RPMI7951 (cell line): ENCODE results near the gene ESRRA. TPM values are rescaled to one million over a fixed set of nuclear protein-coding genes. Genes with fewer than 3 reads are reported as not detected.

Source experiments
- DNase-seq: peaks from one replicate; pipeline ENCODE4 v3.0.0-alpha.2; 2012; ENCODE audit warnings: low read depth
- total RNA-seq: library from RNA; depleted of rRNA; stranded (reverse); fragments of >200 nt; shearing (Covaris generic); gene quantifications from 2 replicates; pipeline ENCODE4 v1.2.3, GENCODE V29; 2014; rRNA removed

Gene ESRRA
- 7.4 and 10.8 TPM in 2 replicates for total RNA-seq

GRCh38 chr11:64305075-64305690 is at the start of gene ESRRA:
ESRRA (plus strand) TSS chr11:64305524; CDS start chr11:64307180, 1,656 bp downstream.
- DNase-seq, result peak; percentile 93

GRCh38 chr11:64256300-64256699 is 49.0 kb upstream of the ESRRA start:
- no peak for DNase-seq

- DNase-seq, result no peak
Measured at GRCh38 chr11:64258356-64258755, 47.0 kb upstream of the ESRRA start.

- DNase-seq, result no peak
Measured at GRCh38 chr11:64258946-64259532, 46.3 kb upstream of the ESRRA start.

GRCh38 chr11:64259533-64260067 is 45.7 kb upstream of the ESRRA start:
- DNase-seq, result no peak

- DNase-seq, result no peak
Measured at GRCh38 chr11:64260147-64260708, 45.1 kb upstream of the ESRRA start.

GRCh38 chr11:64261556-64262080 is 43.7 kb upstream of the ESRRA start:
- DNase-seq, result no peak

- no peak for DNase-seq
Measured at GRCh38 chr11:64262271-64263002, 42.9 kb upstream of the ESRRA start.

- peak; percentile 99 for DNase-seq
Measured at GRCh38 chr11:64263021-64263946, 42.0 kb upstream of the ESRRA start.

GRCh38 chr11:64263947-64264317 is 41.4 kb upstream of the ESRRA start:
- no peak for DNase-seq

- DNase-seq, result no peak
Measured at GRCh38 chr11:64264371-64264852, 40.9 kb upstream of the ESRRA start.

GRCh38 chr11:64265176-64266160 is 39.9 kb upstream of the ESRRA start:
- DNase-seq, result no peak

- DNase-seq, result peak; percentile 84
Measured at GRCh38 chr11:64266339-64266738, 39.0 kb upstream of the ESRRA start.

GRCh38 chr11:64267207-64267945 is 37.9 kb upstream of the ESRRA start:
- peak; percentile 47 for DNase-seq

GRCh38 chr11:64268025-64268892 is 37.1 kb upstream of the ESRRA start:
- peak; percentile 98 for DNase-seq

- no peak for DNase-seq
Measured at GRCh38 chr11:64268893-64269539, 36.3 kb upstream of the ESRRA start.

GRCh38 chr11:64269540-64270220 is 35.6 kb upstream of the ESRRA start:
- peak; percentile 100 for DNase-seq
